GM19452 (cell line): ENCODE measurements around the gene WDR20.

ENCODE experiments used
- ATAC-seq: cut with Tn5 transposase; IDR thresholded peaks from one replicate; pipeline ENCODE4 v1.9.1; 2021; ENCODE audit not compliant: unreplicated experiment

Gene WDR20

GRCh38 chr14:102195446-102195845 is 55.7 kb downstream of the WDR20 start:
- no peak for ATAC-seq

GRCh38 chr14:102196039-102196901 is 56.6 kb downstream of the WDR20 start:
- ATAC-seq = no peak

- no peak for ATAC-seq
These were observed 57.2 kb downstream of the WDR20 start for GRCh38 chr14:102196902-102197230.

- ATAC-seq = no peak
These were observed 57.7 kb downstream of the WDR20 start for GRCh38 chr14:102197317-102197853.

GRCh38 chr14:102200690-102201352 is 61.1 kb downstream of the WDR20 start:
- no peak for ATAC-seq

GRCh38 chr14:102201353-102201738 is 61.6 kb downstream of the WDR20 start:
- ATAC-seq = no peak

- ATAC-seq = no peak
These were observed 62.1 kb downstream of the WDR20 start for GRCh38 chr14:102201776-102202175.

GRCh38 chr14:102202944-102203343 is 63.2 kb downstream of the WDR20 start:
- no peak for ATAC-seq

- ATAC-seq = no peak
These were observed 63.7 kb downstream of the WDR20 start for GRCh38 chr14:102203382-102203781.

GRCh38 chr14:102205560-102205959 is 65.9 kb downstream of the WDR20 start:
- ATAC-seq = no peak

- no peak for ATAC-seq
These were observed 67.2 kb downstream of the WDR20 start for GRCh38 chr14:102206918-102207317.

- ATAC-seq = no peak
These were observed 68.2 kb downstream of the WDR20 start for GRCh38 chr14:102207831-102208365.

- ATAC-seq = no peak
These were observed 69.0 kb downstream of the WDR20 start for GRCh38 chr14:102208741-102209140.

GRCh38 chr14:102209224-102209966 is 69.7 kb downstream of the WDR20 start:
- no peak for ATAC-seq

GRCh38 chr14:102210421-102211042 is 70.8 kb downstream of the WDR20 start:
- no peak for ATAC-seq

GRCh38 chr14:102211240-102211639 is 71.5 kb downstream of the WDR20 start:
- no peak for ATAC-seq

- no peak for ATAC-seq
These were observed 72.7 kb downstream of the WDR20 start for GRCh38 chr14:102212356-102212755.

- ATAC-seq = no peak
These were observed 73.1 kb downstream of the WDR20 start for GRCh38 chr14:102212845-102213244.

GRCh38 chr14:102213470-102213869 is 73.8 kb downstream of the WDR20 start:
- ATAC-seq = no peak

GRCh38 chr14:102213984-102214658 is 74.4 kb downstream of the WDR20 start:
- ATAC-seq = no peak
